Measurements from ENCODE around the gene INPP5A. TPM values are rescaled to one million over a fixed set of nuclear protein-coding genes. Genes with fewer than 3 reads are reported as not detected.

INPP5A gene
- total and polyA plus RNA-seq, 10 of the 15 experiments (the other 5 are each of a cell fraction or from before 2014, with no cell fraction given), result 0.52 to 15.0 (median 6.3) TPM

DNA sequence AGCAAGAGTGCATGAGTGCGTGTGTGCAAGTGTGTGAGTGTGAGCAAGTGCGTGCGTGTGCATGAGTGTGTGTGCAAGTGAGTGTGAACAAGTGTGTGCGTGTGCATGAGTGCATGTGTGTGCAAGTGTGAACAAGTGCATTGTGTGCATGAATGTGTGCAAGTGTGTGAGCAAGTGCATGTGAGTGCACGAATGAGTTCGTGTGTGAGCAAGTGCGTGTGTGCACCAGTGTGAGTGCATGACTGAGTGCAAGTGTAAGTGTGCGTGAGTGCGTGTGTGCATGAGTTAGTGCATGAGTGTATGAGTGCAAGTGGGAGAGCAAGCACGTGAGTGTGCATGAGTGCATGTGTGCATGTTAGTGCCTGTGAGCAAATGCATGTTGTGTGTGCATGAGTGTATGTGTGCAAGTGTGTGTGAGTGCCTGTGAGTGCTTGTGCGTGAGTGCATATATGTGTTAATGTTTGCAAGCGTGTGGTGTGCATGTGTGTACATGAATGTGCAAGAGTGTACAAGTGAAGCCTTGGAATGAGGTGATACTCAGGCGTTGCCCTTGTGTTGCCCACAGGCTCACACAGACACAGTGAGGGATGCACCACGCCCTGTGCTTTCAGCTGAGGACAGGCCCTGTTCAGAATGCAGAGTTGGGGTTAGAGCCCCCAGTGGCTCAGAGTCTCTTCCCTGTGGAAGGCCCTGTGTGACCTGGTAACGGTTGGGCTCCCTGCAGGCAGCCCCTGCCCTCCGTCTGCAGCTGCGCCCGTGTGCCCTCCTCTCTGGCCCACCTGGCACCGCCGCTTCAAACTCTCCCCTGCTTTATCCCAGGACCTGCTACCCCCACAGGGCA lies 151.2 kb downstream of the INPP5A start:
- Histone ChIP-seq H3K9ac (ENCODE audit: control insufficient read depth, insufficient read depth, low read length) (no peak overlapping the region), H3K9me3 (replicated peaks; ENCODE audit: control insufficient read depth, insufficient read depth, low read length) (no peaks in the 10 kb centered on the region; the same call in 2 of the 3 replicates), H4K20me1 (ENCODE audit: control insufficient read depth, insufficient read depth) (no peaks in the 10 kb centered on the region), H3K4me3 (no peak overlapping the region), H3K36me3 (ENCODE audit: control insufficient read depth in 2 of 2, insufficient read depth in 2 of 2, low read length in 1 of 2) (no peaks in the 10 kb centered on the region; a peak in 1 of 4 replicates), H3K27ac (ENCODE audit: control insufficient read depth, insufficient read depth) (no peak overlapping the region), H3K79me2 (ENCODE audit: control insufficient read depth, insufficient read depth, low read length) (no peaks in the 10 kb centered on the region), H3K4me1 (ENCODE audit: control insufficient read depth, insufficient read depth, low read length) (no peaks in the 10 kb centered on the region), H3K4me2 (ENCODE audit: control insufficient read depth, insufficient read depth) (no peak overlapping the region), H2AFZ (ENCODE audit: control insufficient read depth, low read depth, low read length) (no peak overlapping the region), H3K27me3 (replicated peaks in 1 of 2; ENCODE audit: control insufficient read depth in 2 of 2, insufficient read depth in 2 of 2, low read length in 1 of 2) (no peaks in the 10 kb centered on the region)
- in situ Hi-C loops (cut with MboI) (no loop called here), intact Hi-C loops (cut with micrococcal nuclease; ENCODE audit: unreplicated experiment) (no loop called here)
- ATAC-seq (no peak), DNase-seq (ENCODE audit: low read depth, low spot score) (no peak), FAIRE-seq (no peak)
- POLR2A ChIA-PET, result no interaction called here
- TF ChIP-seq, protein P1, sequence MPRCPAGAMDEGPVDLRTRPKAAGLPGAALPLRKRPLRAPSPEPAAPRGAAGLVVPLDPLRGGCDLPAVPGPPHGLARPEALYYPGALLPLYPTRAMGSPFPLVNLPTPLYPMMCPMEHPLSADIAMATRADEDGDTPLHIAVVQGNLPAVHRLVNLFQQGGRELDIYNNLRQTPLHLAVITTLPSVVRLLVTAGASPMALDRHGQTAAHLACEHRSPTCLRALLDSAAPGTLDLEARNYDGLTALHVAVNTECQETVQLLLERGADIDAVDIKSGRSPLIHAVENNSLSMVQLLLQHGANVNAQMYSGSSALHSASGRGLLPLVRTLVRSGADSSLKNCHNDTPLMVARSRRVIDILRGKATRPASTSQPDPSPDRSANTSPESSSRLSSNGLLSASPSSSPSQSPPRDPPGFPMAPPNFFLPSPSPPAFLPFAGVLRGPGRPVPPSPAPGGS (IDR thresholded peaks at IDR 0.05; ENCODE audit: borderline replicate concordance, insufficient read depth, low read depth, low read length, poor library complexity, severe bottlenecking), result peak; percentile 97
- 0 out of 2 replicates have a peak, but pooled peaks have one; percentile 39 for TF ChIP-seq TCF3 (IDR thresholded peaks at IDR 0.05; ENCODE audit: borderline replicate concordance, insufficient read depth, low read depth, low read length)
- no peak for TF ChIP-seq EGR1 (IDR thresholded peaks at IDR 0.05; ENCODE audit: borderline replicate concordance in 1 of 2, low read depth in 2 of 2, low read length in 2 of 2)
- TF ChIP-seq, protein P2, sequence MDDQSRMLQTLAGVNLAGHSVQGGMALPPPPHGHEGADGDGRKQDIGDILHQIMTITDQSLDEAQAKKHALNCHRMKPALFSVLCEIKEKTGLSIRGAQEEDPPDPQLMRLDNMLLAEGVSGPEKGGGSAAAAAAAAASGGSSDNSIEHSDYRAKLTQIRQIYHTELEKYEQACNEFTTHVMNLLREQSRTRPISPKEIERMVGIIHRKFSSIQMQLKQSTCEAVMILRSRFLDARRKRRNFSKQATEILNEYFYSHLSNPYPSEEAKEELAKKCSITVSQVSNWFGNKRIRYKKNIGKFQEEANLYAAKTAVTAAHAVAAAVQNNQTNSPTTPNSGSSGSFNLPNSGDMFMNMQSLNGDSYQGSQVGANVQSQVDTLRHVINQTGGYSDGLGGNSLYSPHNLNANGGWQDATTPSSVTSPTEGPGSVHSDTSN (IDR thresholded peaks at IDR 0.05; ENCODE audit: insufficient replicate concordance, low read depth, low read length), result peak; percentile 43
- 89% methylated on average over 20 of the region's 20 CpGs for WGBS (ENCODE audit: insufficient coverage, insufficient replicate concordance, low lambda C conversion rate, missing lambda C conversion rate)
- no TSS peak for BruUV-seq (replicated peaks)
- RAD21 ChIA-PET (ENCODE audit: unreplicated experiment), result no interaction called here
- SMC1A ChIA-PET (ENCODE audit: uncharacterized antibody, unreplicated experiment), result no interaction called here
- CTCF ChIA-PET, result no interaction called here

Measured in GM12878 (cell line).